KG1 (cell line): Measurements from ENCODE around the gene NIBAN1.
"Not testable (repeated sequence)": the region's sequence is repeated elsewhere in the genome, so short reads cannot be mapped to it uniquely, and the experiment has no call there.

Experiments
- DNase-seq: peaks from one replicate; lab custom pipeline; 2025; lab: John Stamatoyannopoulos, UW

Gene NIBAN1, protein sequence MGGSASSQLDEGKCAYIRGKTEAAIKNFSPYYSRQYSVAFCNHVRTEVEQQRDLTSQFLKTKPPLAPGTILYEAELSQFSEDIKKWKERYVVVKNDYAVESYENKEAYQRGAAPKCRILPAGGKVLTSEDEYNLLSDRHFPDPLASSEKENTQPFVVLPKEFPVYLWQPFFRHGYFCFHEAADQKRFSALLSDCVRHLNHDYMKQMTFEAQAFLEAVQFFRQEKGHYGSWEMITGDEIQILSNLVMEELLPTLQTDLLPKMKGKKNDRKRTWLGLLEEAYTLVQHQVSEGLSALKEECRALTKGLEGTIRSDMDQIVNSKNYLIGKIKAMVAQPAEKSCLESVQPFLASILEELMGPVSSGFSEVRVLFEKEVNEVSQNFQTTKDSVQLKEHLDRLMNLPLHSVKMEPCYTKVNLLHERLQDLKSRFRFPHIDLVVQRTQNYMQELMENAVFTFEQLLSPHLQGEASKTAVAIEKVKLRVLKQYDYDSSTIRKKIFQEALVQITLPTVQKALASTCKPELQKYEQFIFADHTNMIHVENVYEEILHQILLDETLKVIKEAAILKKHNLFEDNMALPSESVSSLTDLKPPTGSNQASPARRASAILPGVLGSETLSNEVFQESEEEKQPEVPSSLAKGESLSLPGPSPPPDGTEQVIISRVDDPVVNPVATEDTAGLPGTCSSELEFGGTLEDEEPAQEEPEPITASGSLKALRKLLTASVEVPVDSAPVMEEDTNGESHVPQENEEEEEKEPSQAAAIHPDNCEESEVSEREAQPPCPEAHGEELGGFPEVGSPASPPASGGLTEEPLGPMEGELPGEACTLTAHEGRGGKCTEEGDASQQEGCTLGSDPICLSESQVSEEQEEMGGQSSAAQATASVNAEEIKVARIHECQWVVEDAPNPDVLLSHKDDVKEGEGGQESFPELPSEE

DNA sequence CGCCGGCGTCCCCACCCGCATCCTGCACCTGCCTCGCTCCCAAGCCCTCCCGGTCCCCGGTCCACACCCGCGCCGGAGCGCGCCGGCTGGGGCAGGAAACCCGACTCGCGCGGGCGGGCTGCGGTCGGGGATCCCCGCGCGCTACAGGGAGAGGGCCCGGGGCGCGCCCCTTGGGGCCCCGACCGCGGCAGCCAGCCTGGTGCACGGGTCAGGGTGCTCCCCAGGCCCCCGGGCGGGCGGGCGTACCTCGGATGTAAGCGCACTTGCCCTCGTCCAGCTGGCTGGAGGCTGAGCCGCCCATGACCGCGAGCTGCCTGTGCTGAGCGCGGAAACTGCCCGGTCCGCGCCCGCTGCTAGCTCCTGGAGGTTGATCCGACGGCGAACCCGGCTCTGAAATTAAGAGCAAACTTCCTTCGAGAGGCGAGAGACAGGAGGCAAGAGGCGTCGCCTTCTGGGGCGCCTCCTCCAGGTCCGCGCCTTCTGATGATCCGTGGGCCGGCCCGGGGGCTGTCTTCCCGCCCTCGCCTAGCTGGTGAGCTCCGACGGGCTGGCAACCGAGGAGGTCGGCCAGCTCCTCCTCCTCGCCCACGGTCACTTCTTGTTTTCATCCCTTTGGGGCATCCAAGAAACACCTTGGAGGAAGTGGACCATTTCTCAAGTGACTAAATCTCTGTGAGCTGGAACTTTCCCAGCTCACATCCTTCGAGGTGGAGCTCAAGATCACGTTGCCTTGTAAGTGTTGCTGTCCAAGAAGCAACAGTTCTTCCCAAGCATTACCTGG lies at the start of gene NIBAN1:
NIBAN1 (minus strand) TSS at position 453 of the 781 bp plus-strand sequence; CDS start at position 301, 152 bp downstream.
- peak; percentile 21 for DNase-seq

DNA sequence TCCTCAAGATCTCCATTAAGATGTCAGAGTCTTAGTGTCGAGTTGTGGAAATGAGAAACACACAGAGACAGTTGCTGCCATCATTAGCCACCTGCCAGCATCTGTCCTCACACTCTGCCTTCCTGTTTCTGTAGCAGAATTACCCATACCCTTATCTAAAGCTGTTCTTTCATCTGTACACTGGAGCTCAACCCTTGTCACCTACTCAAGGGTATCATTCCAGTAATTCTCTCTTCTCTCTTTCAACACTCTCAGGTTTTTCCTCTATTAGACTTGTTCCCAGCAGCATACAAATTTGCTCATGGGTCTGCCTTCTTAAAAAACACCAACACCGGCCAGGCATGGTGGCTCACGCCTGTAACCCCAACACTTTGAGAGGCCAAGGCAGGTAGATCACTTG lies 43.7 kb upstream of the NIBAN1 start:
- no peak for DNase-seq

DNA sequence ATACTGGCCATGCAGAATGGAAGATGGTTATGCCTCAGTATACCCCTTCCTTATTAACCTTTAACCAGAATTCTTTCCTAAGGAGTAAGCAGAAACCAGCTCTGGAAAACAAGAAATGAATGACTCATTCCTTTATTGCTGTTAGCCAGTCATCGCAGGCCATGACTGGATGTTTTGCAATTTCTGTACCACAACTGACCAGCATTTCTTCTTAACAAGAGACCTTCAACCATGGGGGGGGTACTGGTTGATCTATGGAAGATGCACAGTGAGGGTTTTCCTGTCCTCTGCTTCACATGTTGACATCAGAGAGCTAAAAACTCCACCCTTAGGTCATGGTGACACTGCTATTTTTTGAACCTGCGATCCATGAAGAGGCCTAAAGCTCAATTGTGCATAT lies 43.0 kb upstream of the NIBAN1 start:
- no peak for DNase-seq

DNA sequence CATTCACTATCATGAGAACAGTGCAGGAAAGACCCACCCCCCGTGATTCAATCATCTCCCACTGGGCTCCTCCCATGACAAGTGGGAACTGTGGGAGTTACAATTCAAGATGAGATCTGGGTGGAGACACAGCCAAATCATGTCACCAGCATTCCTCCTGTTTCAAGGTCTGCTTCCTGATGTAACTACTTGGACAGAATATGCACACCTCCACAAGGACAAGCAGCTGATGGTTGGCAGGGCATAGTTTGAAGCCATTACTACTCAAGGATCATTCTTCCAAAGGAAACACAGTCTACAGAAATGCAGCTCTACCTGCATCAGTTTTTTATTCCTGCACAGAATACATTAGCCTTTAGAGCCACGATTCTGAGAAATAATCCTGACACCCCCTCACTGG lies 42.6 kb upstream of the NIBAN1 start:
- no peak for DNase-seq

DNA sequence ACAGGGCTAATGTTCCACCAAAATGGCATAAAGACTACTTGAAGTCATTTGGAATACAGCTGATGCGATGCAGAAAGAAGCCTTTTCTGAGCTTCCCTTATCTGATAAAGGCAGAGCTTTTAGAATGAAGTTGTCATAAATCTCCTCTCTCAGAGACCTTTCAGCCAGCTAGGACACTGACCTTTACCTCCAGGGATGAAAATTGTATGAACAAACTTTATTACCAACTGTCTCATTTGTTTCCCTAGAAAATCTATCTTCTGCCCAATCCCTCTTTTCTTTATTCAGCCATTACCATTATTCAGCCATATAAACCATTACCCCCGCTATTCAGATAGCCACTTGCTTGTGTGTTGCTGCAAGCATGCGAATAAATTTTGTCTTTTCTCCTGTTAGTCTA lies 41.3 kb upstream of the NIBAN1 start:
- no peak for DNase-seq

DNA sequence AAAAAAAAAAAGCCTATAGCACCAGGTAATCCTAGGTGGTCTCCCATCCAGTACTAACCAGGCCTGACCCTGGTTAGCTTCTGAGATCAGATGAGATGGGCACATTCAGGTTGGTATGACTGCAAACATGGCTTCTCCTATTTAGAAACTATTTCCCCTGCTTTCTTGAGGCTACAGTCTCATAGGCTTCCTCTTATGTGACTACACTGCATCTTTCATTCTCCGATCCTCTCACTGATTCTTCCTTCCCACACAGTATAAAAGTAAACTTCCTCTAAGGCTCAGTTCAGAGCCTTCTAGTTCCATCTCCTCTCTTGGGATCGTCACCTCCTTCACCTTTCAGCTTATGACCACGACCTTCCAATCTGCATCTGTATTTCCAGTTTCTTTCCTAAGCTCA lies 40.6 kb upstream of the NIBAN1 start:
- no peak for DNase-seq

DNA sequence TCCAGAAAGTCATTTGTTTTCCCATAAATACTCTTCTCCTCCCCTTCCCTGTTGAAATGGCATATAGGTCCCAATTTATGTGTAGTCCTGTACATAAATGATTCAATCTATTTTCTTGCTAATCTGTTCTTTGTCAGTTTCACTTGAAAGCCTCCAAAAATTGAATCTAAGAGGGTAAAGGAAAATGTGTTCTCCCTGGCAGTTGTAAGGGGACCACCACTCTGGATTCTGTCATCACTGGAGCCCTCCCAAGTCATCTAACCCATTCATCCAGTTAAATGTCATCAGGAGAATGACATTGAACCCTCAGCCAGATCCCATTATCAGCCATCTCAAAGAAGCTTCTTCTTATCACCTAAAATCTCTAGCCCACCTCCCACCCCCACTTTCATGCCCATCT lies 36.1 kb upstream of the NIBAN1 start:
- DNase-seq: no peak

DNA sequence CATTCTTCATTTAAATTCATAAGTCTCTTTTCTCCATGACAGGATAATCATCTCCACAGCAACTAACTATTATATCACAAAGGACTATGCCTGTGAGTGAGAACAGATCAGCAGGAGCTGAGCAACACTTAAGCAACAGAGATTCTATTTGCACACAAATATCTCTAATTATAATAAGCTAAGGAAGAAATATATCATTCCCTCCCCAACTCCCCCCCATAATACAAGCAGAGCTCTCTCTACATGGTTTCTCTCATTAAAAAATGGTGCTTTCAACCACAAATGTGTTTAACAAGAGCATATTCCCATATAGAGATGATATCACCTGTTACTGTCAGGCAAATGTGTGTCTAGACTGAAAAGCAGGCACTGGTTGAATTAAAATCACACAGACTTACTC lies 34.5 kb upstream of the NIBAN1 start:
- no peak for DNase-seq

DNA sequence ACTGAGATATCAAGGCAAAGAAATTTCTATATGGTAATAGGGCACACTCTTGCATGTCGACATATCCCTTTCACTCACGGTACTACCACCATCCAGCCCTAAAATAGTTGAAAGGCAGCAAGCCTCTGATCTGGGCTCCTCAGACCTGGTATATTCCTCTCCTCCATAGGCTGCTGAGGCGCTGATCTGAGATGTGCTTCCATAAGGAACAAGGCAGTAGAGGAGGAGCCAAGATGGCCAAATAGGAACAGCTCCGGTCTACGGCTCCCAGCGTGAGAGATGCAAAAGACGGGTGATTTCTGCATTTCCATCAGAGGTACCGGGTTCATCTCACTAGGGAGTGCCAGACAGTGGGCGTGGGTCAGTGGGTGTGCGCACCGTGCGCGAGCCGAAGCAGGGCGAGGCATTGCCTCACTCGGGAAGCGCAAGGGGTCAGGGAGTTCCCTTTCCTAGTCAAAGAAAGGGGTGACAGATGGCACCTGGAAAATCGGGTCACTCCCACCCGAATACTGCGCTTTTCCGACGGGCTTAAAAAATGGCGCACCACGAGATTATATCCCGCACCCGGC lies 27.1 kb upstream of the NIBAN1 start:
- DNase-seq: not testable (repeated sequence)

DNA sequence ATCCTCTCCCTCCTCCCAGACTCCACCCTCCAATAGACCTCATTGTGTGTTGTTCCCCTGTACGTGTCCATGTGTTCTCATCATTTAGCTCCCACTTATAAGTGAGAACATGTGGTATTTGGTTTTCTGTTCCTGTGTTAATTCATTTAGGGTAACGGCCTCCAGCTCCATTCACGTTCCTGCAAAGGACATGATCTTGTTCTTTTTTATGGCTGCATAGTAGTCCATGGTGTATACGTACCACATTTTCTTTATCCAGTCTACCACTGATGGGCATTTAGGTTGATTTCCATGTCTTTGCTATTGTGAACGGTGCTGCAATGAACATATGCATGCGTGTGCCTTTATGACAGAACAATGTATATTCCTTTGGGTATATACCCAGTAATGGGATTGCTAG lies 25.7 kb upstream of the NIBAN1 start:
- not testable (repeated sequence) for DNase-seq

DNA sequence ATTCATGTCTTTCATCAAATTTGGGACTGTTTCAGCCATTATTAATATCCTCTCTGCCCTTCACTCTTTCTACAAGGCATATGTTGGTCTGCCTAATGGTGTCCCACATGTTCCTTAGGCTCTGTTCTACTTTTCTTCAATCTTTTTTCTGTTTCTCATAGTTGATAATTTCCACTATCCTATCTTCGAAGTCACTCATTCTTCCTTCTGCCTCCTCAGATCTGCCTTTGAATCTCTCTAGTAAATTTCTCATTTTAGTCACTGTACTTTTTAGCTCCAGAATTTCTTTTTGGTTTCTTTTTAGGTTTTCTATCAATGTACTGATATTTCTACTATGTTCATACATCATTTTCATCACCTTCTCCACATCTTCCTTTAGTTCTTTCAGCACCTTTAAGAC lies 20.0 kb upstream of the NIBAN1 start:
- no peak for DNase-seq

DNA sequence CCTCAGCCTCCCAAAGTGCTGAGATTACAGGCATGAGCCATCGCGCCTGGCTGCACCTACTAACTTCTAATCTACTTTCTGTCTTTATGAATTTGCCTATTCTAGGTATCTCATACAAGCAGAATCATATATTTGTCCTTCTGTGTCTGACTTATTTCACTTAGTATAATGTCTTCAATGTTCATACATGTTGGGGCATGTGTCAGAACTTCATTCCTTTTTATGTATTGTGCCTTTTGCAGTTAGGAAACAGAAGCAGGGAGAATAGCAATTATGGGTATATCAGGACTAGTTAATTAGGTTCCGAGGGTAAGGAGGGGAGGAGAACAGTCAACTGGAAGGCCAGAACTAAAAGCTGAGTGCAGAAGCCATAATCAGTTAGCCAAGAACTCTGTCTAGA lies 18.0 kb upstream of the NIBAN1 start:
- no peak for DNase-seq

DNA sequence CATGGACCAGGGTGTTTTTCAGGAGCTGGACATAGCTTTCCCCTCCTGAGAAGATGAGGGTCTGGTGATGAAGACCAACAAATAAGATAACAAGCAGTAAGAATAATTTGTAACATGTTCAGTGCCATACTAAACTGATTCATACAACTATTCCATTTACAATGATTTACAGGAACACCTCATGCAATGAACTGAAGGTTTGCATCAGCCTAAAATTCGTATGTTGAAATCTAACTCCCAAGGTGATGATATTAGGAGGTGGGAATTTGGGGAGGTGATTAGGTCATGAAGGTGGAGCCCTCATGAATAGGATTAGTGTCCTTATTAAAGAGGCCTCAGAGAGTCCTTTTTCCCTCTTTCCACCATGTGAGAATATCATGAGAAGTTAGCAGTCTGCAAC lies 15.9 kb upstream of the NIBAN1 start:
- DNase-seq: no peak

DNA sequence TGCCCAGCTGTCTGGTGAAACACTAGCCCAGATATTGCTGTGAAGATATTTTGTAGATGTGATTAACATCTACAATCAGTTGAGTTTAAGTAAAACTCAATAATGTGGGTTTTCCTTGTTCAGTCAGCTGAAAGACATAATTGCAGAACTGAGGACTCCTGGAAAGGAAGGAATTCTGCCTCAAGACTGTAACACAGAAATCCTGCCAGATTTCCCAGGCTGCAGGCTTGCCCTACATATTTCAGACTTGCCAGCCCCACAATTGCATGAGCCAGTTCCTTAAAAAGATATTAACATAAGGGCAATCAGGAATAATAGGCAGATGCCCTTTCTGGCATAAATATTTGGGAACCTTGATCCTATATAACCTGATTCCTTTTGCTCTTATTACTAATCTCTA lies 14.2 kb upstream of the NIBAN1 start:
- no peak for DNase-seq

DNA sequence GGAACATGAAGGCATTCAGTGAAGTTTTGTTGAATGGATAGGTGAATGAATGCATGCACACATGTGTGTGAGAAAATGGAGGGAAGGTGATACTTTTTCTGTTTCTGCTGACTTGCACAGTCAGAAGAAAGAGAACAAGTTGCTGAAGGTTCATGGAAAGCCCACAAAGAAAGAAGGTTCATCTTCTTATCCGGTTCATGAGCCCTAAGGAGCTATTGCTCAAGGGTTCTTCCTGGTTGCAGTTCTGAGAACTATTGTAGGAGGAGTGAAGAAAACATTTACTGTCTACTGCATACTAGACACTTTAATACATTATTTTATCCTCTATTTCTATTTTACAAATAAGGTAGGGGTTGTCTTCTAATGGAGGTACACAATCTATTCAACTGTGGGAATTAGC lies 13.4 kb upstream of the NIBAN1 start:
- DNase-seq: no peak

DNA sequence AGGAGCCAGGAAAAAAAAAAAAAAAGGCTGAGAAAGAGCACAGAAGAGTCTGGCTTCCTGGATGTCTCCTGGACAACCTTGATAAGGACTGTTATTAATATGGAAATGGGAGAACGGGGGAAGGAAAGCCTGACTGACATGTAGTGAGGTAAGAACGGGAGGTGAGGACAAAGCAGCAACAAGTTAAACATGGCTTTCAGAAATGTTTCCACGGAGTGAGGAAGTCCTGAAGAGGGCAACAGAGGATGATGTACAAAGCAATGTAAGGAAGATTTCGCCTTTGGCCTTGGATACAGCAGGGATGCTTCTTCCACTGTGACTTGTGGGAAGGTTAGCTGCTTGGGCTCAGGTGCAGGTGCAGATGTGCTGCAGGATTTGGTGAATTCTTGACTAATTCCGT lies 11.9 kb upstream of the NIBAN1 start:
- no peak for DNase-seq

DNA sequence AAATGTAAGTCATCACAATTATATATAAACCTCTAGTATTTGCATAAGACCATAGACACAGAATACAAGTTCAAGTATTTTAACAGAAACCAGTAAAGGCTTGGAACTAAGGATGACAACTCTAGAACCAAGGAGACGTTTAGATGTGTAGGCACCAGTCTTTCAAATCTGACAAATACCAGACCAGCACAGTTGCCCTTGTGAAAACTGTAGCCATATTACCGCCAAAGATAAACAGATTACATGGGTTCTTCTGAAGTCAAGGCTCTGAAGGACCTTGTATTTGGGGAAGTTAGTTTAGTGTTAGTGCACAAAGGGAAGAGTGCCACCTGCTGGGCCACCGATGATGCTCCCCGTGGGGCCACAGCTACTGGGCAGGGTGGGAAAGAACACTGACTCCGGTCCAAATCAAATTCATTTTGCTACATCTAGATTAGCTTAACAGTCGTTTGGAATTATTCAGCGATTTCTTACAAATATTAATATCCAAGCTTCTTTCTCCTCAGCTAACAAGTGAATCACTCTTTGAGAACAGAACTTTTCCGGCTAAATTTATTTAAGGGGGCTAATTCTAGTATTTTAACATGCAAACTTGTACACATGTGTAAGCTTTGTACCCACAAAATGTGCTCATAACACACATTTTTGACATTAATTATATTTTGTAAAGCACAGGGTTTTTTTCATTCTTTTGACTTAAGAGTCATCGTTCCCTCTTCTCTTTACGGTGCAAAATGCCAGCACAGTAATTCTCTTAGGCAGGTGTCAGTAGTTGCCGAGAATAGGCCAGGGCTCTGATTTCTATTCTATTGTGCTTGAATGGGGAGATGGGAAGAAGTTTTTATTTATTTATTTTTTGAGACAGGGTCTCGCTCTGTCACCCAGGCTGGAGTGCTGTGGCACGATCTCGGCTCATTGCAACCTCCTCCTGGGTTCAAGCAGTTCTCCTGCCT lies 8.0 kb upstream of the NIBAN1 start:
- DNase-seq: peak; percentile 56

DNA sequence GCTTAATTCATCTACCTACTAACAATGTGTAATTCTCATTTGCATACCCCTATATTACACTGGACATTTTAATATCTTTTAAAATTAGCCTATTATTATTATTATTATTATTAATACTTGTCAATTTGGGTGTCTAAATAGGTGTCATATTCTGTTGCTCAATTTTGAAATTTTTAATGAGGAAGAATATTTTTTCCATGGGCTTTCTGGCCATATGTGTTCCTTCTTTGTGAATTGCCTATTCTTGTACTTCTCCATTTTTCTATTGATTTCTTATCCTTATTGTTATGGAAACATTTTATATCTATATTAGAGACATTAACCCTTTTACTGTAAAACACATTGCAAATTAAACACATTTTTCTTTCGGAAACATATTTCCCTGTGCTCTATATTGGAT lies 6.4 kb upstream of the NIBAN1 start:
- no peak for DNase-seq

DNA sequence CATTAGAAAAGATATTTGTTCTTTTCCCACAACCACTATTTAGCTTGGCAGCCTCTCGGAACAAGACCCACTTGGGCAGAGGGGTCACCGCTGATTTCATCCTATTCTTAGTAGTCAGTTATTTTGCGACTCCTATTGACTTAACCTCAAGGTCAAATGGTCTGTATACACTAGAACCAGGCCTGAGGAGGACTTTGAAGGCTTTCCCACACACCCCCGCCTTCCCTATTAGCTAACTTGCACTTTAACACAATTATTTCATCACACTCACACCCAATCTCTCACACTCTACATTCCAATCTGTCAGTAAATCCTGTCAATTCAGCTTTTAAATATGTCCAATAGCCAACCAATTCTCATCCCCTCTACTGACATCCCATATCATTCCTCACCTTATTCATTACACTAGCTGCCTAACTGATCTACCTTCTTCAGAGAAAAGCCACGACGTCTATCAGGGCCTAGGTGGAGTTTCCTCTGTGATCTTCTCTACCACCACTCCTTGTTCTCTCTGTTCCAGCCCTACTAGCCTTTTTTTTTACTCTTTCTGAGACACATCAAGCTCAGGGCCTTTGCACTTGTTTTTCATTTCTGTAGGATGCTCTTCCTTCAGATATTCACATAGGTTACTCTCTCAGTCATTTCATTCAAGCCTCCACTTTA lies 1.0 kb upstream of the NIBAN1 start:
- no peak for DNase-seq

DNA sequence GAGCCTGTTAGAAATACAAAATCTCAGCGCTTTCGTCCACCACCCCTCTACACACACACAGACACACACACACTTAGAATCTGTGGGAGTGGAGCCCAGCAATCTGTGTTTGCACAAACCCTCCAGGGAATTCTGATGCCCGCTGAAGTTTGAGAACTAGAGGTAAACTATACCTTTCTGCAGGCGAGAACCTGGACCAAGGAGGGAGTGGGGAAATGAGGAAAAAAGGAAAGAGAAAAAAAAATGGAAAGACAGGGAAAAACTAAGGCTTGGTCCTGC lies 468 bp upstream of the NIBAN1 start:
- no peak for DNase-seq
